ENCODE results near the gene ZDHHC24.

DNA sequence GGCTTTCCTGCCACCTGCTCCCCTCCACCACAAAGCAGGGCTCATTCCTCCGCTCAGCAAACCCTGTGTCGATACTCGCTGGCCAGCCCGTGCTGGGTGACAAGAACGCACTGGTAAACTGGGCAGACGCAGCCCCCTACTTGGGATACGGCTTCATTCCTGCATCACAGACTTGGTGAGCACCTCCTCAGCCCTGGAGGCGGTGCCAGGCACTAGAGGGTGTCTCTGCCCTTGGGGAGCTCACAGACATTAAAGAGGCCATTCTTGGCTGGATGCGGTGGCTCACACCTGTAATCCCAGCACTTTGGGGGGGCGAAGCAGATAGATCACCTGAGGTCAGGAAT is 6.0 kb downstream of the ZDHHC24 start:
- TF ChIP-seq, protein P1, sequence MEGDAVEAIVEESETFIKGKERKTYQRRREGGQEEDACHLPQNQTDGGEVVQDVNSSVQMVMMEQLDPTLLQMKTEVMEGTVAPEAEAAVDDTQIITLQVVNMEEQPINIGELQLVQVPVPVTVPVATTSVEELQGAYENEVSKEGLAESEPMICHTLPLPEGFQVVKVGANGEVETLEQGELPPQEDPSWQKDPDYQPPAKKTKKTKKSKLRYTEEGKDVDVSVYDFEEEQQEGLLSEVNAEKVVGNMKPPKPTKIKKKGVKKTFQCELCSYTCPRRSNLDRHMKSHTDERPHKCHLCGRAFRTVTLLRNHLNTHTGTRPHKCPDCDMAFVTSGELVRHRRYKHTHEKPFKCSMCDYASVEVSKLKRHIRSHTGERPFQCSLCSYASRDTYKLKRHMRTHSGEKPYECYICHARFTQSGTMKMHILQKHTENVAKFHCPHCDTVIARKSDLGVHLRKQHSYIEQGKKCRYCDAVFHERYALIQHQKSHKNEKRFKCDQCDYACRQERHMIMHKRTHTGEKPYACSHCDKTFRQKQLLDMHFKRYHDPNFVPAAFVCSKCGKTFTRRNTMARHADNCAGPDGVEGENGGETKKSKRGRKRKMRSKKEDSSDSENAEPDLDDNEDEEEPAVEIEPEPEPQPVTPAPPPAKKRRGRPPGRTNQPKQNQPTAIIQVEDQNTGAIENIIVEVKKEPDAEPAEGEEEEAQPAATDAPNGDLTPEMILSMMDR (IDR thresholded peaks at IDR 0.05): no peak
- no peak for TF ChIP-seq POLR2A (IDR thresholded peaks at IDR 0.05)
